ENCODE results near the gene OR4D2. TPM values are rescaled to one million over a fixed set of nuclear protein-coding genes. Genes with fewer than 3 reads are reported as not detected.

OR4D2 gene
- total and polyA plus RNA-seq, 7 donors, result not detected

DNA sequence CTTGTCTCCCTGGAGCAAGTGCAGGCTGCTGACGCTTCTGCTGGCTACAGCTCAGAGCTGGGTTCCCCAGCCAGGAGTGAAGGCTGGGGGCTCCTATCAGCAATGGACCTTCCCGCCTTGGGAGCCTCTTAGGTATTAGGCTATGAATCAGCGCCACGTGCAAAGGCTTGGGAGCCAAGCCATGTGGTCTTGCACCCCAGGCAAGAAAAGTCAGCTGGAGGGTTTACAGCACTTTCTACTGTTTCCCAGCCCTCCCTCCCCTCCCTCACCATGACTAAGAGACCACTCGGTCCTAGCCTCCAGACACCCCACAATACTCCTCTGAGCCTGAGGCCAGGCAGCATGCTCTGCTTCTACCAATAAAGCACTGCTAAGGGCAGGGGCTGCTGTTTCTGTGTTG lies 38.0 kb downstream of the OR4D2 start:
- Histone ChIP-seq H3K27me3 (no peaks in the 10 kb centered on the region), H3K36me3 (peaks cover 0 to 35% (median 5%) of the 10 kb centered on the region in 4 donors), H3K4me3 (no peak overlapping the region), H3K4me1 (no peaks in the 10 kb centered on the region), H3K9me3 (no peaks in the 10 kb centered on the region), H3K27ac (no peak overlapping the region)
- no peak for DNase-seq
- TF ChIP-seq POLR2AphosphoS5 (IDR thresholded peaks at IDR 0.05) (no peak), POLR2A (IDR thresholded peaks at IDR 0.05) (no peak), CTCF (IDR thresholded peaks at IDR 0.05) (no peak), EP300 (IDR thresholded peaks at IDR 0.05) (no peak)
- WGBS, 2 donors, result 90 to 95% methylated on average over 5 of the region's 5 CpGs
- intact Hi-C loops (cut with DNase I), result no loop called here

GRCh38 chr17:58205936-58206335 lies 39.2 kb downstream of the OR4D2 start:
- DNase-seq, result no peak
- no peak overlapping the region for H3K4me3 ChIP-seq
- no peak overlapping the region for H3K27ac ChIP-seq
- H3K36me3 ChIP-seq, result peaks cover 6 to 46% (median 15%) of the 10 kb centered on the region in 4 donors
- no peaks in the 10 kb centered on the region for H3K9me3 ChIP-seq
- TF ChIP-seq EP300 (IDR thresholded peaks at IDR 0.05), result no peak
- no peak for TF ChIP-seq POLR2A (IDR thresholded peaks at IDR 0.05)
- TF ChIP-seq CTCF (IDR thresholded peaks at IDR 0.05), result no peak
- no peak for TF ChIP-seq POLR2AphosphoS5 (IDR thresholded peaks at IDR 0.05)
- intact Hi-C loops (cut with DNase I), result no loop called here
- 95 to 96% methylated on average over 11 of the region's 11 CpGs for WGBS, 2 donors
- no peaks in the 10 kb centered on the region for H3K4me1 ChIP-seq
- H3K27me3 ChIP-seq, result no peaks in the 10 kb centered on the region

DNA sequence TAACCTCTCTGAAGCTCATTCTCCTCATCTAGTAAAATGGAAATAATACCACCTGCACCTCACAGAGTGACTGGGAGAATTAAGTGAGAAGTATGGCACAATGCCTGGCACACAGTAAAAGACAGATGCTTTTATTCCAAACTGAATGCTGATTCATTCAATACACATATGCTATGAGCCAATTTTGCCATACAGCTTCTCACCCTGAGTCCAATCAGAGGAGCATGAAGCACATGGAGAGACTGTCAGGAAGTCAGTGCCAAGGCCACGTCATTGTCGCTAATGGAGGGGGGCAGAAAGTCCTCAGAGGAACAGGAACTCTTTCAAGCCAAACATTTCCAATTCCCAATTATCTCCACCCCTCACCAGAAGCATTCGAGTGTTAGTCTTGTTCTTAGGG lies 40.7 kb downstream of the OR4D2 start:
- peaks cover 12 to 62% (median 20%) of the 10 kb centered on the region in 4 donors for H3K36me3 ChIP-seq
- no peak overlapping the region for H3K4me3 ChIP-seq
- no peaks in the 10 kb centered on the region for H3K4me1 ChIP-seq
- no peak for DNase-seq
- WGBS, 2 donors, result 92 to 97% methylated on average over 3 of the region's 3 CpGs
- no peak overlapping the region for H3K27ac ChIP-seq
- H3K9me3 ChIP-seq, result no peaks in the 10 kb centered on the region
- TF ChIP-seq CTCF (IDR thresholded peaks at IDR 0.05), result no peak
- TF ChIP-seq POLR2A (IDR thresholded peaks at IDR 0.05), result no peak
- TF ChIP-seq POLR2AphosphoS5 (IDR thresholded peaks at IDR 0.05), result no peak
- TF ChIP-seq EP300 (IDR thresholded peaks at IDR 0.05), result no peak
- intact Hi-C loops (cut with DNase I), result no loop called here
- H3K27me3 ChIP-seq, result no peaks in the 10 kb centered on the region

DNA sequence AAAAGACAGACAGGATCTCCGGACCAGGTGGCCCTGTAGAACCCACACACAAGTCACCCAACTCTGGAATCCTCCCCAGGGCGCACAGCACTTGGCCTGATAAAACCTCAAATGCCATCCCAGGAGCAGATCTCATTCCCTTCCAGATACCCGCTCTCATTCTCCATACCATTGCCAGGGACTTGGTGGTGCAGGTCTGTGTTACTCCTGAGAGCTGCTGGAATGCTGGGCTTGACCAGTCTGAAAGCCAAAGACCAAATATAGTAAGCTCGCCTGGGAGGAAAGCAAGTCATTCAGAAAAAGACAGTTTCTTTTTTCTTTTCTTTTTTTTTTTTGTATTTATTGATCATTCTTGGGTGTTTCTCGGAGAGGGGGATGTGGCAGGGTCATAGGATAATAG lies 41.6 kb downstream of the OR4D2 start:
- Histone ChIP-seq H3K9me3 (no peaks in the 10 kb centered on the region), H3K27ac (no peak overlapping the region), H3K27me3 (no peaks in the 10 kb centered on the region), H3K4me3 (no peak overlapping the region), H3K4me1 (no peaks in the 10 kb centered on the region), H3K36me3 (peaks cover 13 to 70% (median 22%) of the 10 kb centered on the region in 4 donors)
- TF ChIP-seq POLR2AphosphoS5 (IDR thresholded peaks at IDR 0.05) (no peak), CTCF (IDR thresholded peaks at IDR 0.05) (no peak), EP300 (IDR thresholded peaks at IDR 0.05) (no peak), POLR2A (IDR thresholded peaks at IDR 0.05) (no peak)
- intact Hi-C loops (cut with DNase I), result no loop called here
- DNase-seq, result no peak
- 94 to 97% methylated on average over 5 of the region's 5 CpGs for WGBS, 2 donors

GRCh38 chr17:58210922-58211321 lies 44.1 kb downstream of the OR4D2 start:
- Histone ChIP-seq H3K9me3 (no peaks in the 10 kb centered on the region), H3K4me1 (no peaks in the 10 kb centered on the region), H3K27me3 (no peaks in the 10 kb centered on the region), H3K36me3 (peaks cover 13 to 89% (median 25%) of the 10 kb centered on the region in 4 donors), H3K27ac (no peak overlapping the region), H3K4me3 (no peak overlapping the region)
- 86 to 91% methylated on average over 5 of the region's 5 CpGs for WGBS, 2 donors
- no peak for TF ChIP-seq CTCF (IDR thresholded peaks at IDR 0.05)
- no peak for TF ChIP-seq EP300 (IDR thresholded peaks at IDR 0.05)
- TF ChIP-seq POLR2AphosphoS5 (IDR thresholded peaks at IDR 0.05), result no peak
- TF ChIP-seq POLR2A (IDR thresholded peaks at IDR 0.05), result no peak
- DNase-seq, result no peak
- intact Hi-C loops (cut with DNase I), result loop anchor here (10.0 kb wide), 1 partner anchor 956 kb away; the partner anchor contains the start of gene MSI2
